ENCODE data around the gene NAIP. TPM values are rescaled to one million over a fixed set of nuclear protein-coding genes. Genes with fewer than 3 reads are reported as not detected.

The NAIP gene
- total RNA-seq, 6 experiments from 2014 or later = 0.10 to 0.41 (median 0.15) TPM

Other genes starting within 250 kb of the NAIP start
- gene SERF1A, start 124.7 kb downstream of the NAIP start, total RNA-seq (2021; fragmentation: NEBNext Ultra II Directional; extraction: Animal tissue kit (Norgen Biotek cat#: 25700)) = 1 to 10 TPM; 1.0 to 2.9 (median 2.1) TPM
- gene SMN1, start 100.3 kb downstream of the NAIP start, total RNA-seq (2021; fragmentation: NEBNext Ultra II Directional; extraction: Animal tissue kit (Norgen Biotek cat#: 25700)) = 10 to 100 TPM; 23.1 to 31.6 (median 26.2) TPM
- 10 to 100 TPM; 14.9 to 20.6 (median 16.9) TPM for gene GTF2H2, start 42.3 kb upstream of the NAIP start, total RNA-seq (2021; fragmentation: NEBNext Ultra II Directional; extraction: Animal tissue kit (Norgen Biotek cat#: 25700))